ENCODE measurements around the gene HSPB1.

DNA sequence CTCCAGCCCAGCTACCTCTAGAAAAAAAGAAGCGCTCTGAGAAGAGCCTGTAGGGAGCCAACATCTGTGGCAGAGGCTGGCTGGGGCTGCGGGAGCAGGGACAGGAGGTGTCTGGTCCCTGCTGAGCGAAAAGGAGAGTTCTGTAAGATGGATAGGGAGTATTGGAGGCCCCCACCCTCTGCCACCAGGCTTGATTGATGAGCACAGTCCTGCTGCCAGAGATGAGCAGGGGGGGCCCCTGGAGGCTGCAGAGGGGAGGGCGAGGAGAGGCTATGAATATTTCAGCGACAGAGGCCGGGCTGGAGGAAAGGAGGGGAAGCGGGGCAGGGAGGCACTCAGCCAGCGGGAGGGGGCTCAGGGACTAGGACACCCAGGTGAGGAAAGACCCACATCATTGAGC is 44.5 kb upstream of the HSPB1 start:
- TF ChIP-seq, protein P1, sequence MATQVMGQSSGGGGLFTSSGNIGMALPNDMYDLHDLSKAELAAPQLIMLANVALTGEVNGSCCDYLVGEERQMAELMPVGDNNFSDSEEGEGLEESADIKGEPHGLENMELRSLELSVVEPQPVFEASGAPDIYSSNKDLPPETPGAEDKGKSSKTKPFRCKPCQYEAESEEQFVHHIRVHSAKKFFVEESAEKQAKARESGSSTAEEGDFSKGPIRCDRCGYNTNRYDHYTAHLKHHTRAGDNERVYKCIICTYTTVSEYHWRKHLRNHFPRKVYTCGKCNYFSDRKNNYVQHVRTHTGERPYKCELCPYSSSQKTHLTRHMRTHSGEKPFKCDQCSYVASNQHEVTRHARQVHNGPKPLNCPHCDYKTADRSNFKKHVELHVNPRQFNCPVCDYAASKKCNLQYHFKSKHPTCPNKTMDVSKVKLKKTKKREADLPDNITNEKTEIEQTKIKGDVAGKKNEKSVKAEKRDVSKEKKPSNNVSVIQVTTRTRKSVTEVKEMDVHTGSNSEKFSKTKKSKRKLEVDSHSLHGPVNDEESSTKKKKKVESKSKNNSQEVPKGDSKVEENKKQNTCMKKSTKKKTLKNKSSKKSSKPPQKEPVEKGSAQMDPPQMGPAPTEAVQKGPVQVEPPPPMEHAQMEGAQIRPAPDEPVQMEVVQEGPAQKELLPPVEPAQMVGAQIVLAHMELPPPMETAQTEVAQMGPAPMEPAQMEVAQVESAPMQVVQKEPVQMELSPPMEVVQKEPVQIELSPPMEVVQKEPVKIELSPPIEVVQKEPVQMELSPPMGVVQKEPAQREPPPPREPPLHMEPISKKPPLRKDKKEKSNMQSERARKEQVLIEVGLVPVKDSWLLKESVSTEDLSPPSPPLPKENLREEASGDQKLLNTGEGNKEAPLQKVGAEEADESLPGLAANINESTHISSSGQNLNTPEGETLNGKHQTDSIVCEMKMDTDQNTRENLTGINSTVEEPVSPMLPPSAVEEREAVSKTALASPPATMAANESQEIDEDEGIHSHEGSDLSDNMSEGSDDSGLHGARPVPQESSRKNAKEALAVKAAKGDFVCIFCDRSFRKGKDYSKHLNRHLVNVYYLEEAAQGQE (IDR thresholded peaks at IDR 0.05; ENCODE audit: insufficient read depth in 1 of 2, low read depth in 2 of 2, low read length in 1 of 2), result no peak
- TF ChIP-seq POLR2AphosphoS5 (IDR thresholded peaks at IDR 0.05; ENCODE audit: low read depth, low read length) (no peak), TCF7L2 (IDR thresholded peaks at IDR 0.05; ENCODE audit: low read depth, low read length) (no peak), SIN3A (IDR thresholded peaks at IDR 0.05; ENCODE audit: borderline replicate concordance, insufficient read depth, low read depth, low read length) (no peak)
- TF ChIP-seq, protein P2, sequence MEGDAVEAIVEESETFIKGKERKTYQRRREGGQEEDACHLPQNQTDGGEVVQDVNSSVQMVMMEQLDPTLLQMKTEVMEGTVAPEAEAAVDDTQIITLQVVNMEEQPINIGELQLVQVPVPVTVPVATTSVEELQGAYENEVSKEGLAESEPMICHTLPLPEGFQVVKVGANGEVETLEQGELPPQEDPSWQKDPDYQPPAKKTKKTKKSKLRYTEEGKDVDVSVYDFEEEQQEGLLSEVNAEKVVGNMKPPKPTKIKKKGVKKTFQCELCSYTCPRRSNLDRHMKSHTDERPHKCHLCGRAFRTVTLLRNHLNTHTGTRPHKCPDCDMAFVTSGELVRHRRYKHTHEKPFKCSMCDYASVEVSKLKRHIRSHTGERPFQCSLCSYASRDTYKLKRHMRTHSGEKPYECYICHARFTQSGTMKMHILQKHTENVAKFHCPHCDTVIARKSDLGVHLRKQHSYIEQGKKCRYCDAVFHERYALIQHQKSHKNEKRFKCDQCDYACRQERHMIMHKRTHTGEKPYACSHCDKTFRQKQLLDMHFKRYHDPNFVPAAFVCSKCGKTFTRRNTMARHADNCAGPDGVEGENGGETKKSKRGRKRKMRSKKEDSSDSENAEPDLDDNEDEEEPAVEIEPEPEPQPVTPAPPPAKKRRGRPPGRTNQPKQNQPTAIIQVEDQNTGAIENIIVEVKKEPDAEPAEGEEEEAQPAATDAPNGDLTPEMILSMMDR (IDR thresholded peaks at IDR 0.05), result no peak

Measured in Panc1 (cell line).